Measurements from ENCODE around the gene ADIRF.
"Not testable (repeated sequence)": the region's sequence is repeated elsewhere in the genome, so short reads cannot be mapped to it uniquely, and the experiment has no call there.

Gene ADIRF

GRCh38 chr10:86979296-86979818 lies 11.1 kb downstream of the ADIRF start:
- TF ChIP-seq, protein P1, sequence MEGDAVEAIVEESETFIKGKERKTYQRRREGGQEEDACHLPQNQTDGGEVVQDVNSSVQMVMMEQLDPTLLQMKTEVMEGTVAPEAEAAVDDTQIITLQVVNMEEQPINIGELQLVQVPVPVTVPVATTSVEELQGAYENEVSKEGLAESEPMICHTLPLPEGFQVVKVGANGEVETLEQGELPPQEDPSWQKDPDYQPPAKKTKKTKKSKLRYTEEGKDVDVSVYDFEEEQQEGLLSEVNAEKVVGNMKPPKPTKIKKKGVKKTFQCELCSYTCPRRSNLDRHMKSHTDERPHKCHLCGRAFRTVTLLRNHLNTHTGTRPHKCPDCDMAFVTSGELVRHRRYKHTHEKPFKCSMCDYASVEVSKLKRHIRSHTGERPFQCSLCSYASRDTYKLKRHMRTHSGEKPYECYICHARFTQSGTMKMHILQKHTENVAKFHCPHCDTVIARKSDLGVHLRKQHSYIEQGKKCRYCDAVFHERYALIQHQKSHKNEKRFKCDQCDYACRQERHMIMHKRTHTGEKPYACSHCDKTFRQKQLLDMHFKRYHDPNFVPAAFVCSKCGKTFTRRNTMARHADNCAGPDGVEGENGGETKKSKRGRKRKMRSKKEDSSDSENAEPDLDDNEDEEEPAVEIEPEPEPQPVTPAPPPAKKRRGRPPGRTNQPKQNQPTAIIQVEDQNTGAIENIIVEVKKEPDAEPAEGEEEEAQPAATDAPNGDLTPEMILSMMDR (conservative IDR thresholded peaks at IDR 0.05) = no peak
- H3K27ac ChIP-seq = no peak overlapping the region

DNA sequence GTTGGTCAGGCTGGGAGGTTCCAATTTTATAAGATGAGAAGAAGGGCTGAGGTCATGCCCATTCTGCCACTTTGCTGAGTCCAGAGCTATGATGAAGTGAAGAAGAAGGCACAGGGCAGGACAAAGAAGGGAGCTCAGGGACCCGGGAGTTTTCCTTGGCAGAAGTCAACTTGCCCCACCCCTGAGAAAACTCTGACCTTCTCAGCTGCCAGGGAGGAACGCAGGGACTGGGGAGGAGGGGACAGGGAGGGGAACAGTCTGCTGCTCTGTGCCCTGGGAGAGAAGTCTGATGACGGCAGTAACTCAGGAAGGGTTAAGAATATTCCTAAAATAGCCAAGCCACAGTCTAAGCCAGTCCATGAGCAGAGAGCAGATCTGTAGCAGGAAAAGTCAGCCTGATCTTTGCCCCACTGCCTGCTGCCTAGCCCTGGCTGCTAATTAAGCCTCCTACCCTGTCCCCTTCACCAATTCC lies 11.7 kb downstream of the ADIRF start:
- TF ChIP-seq, protein P1 (conservative IDR thresholded peaks at IDR 0.05) = no peak
- no peak overlapping the region for H3K27ac ChIP-seq

DNA sequence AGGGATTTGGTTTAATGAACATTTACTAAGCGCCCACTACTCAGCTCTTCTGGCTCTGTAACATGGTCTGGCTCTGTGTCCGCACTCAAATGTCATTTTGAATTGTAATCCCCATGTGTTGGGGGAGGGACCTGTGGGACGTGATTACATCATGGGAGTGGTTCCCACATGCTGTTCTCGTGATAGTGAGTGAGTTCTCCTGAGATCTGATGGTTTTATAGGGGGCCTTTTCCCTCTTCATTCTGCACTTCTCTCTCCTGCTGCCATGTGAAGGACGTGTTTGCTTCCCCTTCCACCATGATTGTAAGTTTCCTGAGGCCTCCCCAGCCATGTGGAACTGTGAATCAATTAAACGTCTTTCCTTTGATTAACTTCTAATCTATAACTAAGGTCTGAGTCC lies 12.7 kb downstream of the ADIRF start:
- not testable (repeated sequence) for H3K27ac ChIP-seq

GRCh38 chr10:86981716-86982115 lies 13.4 kb downstream of the ADIRF start:
- no peak overlapping the region for H3K27ac ChIP-seq
- TF ChIP-seq, protein P1 (conservative IDR thresholded peaks at IDR 0.05) = no peak

- H3K27ac ChIP-seq = not testable (repeated sequence)
Measured at GRCh38 chr10:86984498-86984897, 16.2 kb downstream of the ADIRF start.

DNA sequence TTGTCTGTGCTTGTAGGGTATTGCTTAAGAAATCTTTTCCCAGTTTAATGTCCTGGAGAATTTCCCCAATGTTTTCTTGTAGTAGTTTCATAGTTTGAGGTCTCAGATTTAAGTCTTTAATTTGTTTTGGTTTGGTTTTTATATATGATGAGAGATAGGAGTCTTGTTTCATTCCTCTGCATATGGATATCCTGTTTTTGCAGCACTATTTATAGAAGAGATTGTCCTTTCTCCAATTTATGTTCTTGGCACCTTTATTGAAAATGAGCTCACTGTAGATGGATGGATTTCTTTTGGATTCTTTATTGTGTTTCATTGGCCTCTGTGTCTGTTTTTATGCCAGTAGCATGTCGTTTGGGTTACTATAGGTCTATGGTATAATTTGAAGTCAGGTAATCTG lies 20.2 kb downstream of the ADIRF start:
- peak overlapping the region; percentile 70 for H3K27ac ChIP-seq
- TF ChIP-seq, protein P1 (conservative IDR thresholded peaks at IDR 0.05) = no peak

DNA sequence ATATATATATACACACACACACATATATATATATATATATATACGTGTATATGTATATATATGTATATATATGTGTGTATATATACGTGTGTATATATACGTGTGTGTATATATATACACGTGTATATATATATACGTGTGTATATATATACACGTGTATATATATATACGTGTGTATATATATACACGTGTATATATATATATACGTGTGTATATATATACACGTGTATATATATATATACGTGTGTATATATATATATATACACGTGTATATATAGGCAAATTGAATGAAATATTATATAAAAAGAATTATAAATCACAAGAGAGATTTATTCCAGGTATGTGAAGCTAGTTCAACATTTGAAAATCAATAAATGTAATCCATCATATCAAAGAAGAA lies 23.1 kb downstream of the ADIRF start:
- peak overlapping the region; percentile 85 for H3K27ac ChIP-seq

GRCh38 chr10:86992456-86992855 lies 24.2 kb downstream of the ADIRF start:
- peak overlapping the region; percentile 85 for H3K27ac ChIP-seq
- TF ChIP-seq, protein P1 (conservative IDR thresholded peaks at IDR 0.05) = no peak

- TF ChIP-seq, protein P1 (conservative IDR thresholded peaks at IDR 0.05) = no peak
- peak overlapping the region; percentile 85 for H3K27ac ChIP-seq
Measured at GRCh38 chr10:86992929-86993328, 24.6 kb downstream of the ADIRF start.

- H3K27ac ChIP-seq = not testable (repeated sequence)
Measured at GRCh38 chr10:86999802-87000403, 31.6 kb downstream of the ADIRF start.
